ENCODE data around the gene PXYLP1.

PXYLP1 gene

GRCh38 chr3:141275511-141275910 is 43.9 kb downstream of the PXYLP1 start:
- no peak overlapping the region for H3K4me2 ChIP-seq (ENCODE audit: low read depth, low read length, poor library complexity, severe bottlenecking)
- H2AFZ ChIP-seq (ENCODE audit: low read length): no peak overlapping the region
- H3K4me1 ChIP-seq (ENCODE audit: insufficient read depth, low read length, poor library complexity, severe bottlenecking): peaks cover 27% of the 10 kb centered on the region
- H4K20me1 ChIP-seq (ENCODE audit: insufficient read depth, low read length, poor library complexity, severe bottlenecking): no peaks in the 10 kb centered on the region
- no peaks in the 10 kb centered on the region for H3K9me3 ChIP-seq (ENCODE audit: insufficient read depth, low read depth, low read length)
- no peak overlapping the region for H3K4me3 ChIP-seq (ENCODE audit: low read length, poor library complexity, severe bottlenecking)
- peaks cover 25% of the 10 kb centered on the region; the same call in 1 of the 2 replicates for H3K36me3 ChIP-seq (ENCODE audit: insufficient read depth, low read length)
- TF ChIP-seq CTCF (conservative IDR thresholded peaks at IDR 0.05; ENCODE audit: low read length): no peak
- TF ChIP-seq EZH2phosphoT487 (IDR thresholded peaks at IDR 0.05; ENCODE audit: borderline replicate concordance): no peak
- H3F3A ChIP-seq (ENCODE audit: low read depth): no peaks in the 10 kb centered on the region
- H3K27me3 ChIP-seq (ENCODE audit: insufficient read depth, low read length, poor library complexity, severe bottlenecking): no peaks in the 10 kb centered on the region
- H3K79me2 ChIP-seq (ENCODE audit: insufficient read depth, low read length): no peaks in the 10 kb centered on the region
- no peak overlapping the region for H3K9ac ChIP-seq (ENCODE audit: low read depth, low read length, poor library complexity, severe bottlenecking)
- no peaks in the 10 kb centered on the region for H3K9me2 ChIP-seq (replicated peaks; ENCODE audit: low read depth, low read length)

- H3K9me2 ChIP-seq (replicated peaks; ENCODE audit: low read depth, low read length): no peaks in the 10 kb centered on the region
- no peaks in the 10 kb centered on the region for H3K79me2 ChIP-seq (ENCODE audit: insufficient read depth, low read length)
- H3K9me3 ChIP-seq (ENCODE audit: insufficient read depth, low read depth, low read length): no peaks in the 10 kb centered on the region
- H3K36me3 ChIP-seq (ENCODE audit: insufficient read depth, low read length): peaks cover 29% of the 10 kb centered on the region; the same call in 1 of the 2 replicates
- H3F3A ChIP-seq (ENCODE audit: low read depth): no peaks in the 10 kb centered on the region
- H4K20me1 ChIP-seq (ENCODE audit: insufficient read depth, low read length, poor library complexity, severe bottlenecking): no peaks in the 10 kb centered on the region
- H3K27me3 ChIP-seq (ENCODE audit: insufficient read depth, low read length, poor library complexity, severe bottlenecking): no peaks in the 10 kb centered on the region
- H2AFZ ChIP-seq (ENCODE audit: low read length): no peak overlapping the region
- no peak overlapping the region for H3K9ac ChIP-seq (ENCODE audit: low read depth, low read length, poor library complexity, severe bottlenecking)
- no peak overlapping the region for H3K4me2 ChIP-seq (ENCODE audit: low read depth, low read length, poor library complexity, severe bottlenecking)
- no peak overlapping the region for H3K4me3 ChIP-seq (ENCODE audit: low read length, poor library complexity, severe bottlenecking)
- peaks cover 27% of the 10 kb centered on the region for H3K4me1 ChIP-seq (ENCODE audit: insufficient read depth, low read length, poor library complexity, severe bottlenecking)
- TF ChIP-seq CTCF (conservative IDR thresholded peaks at IDR 0.05; ENCODE audit: low read length) (no peak), EZH2phosphoT487 (IDR thresholded peaks at IDR 0.05; ENCODE audit: borderline replicate concordance) (no peak)
Measured at GRCh38 chr3:141275973-141276372, 44.3 kb downstream of the PXYLP1 start.

- H3K36me3 ChIP-seq (ENCODE audit: insufficient read depth, low read length): peaks cover 34% of the 10 kb centered on the region; the same call in 1 of the 2 replicates
- no peaks in the 10 kb centered on the region for H3K9me3 ChIP-seq (ENCODE audit: insufficient read depth, low read depth, low read length)
- H3K4me1 ChIP-seq (ENCODE audit: insufficient read depth, low read length, poor library complexity, severe bottlenecking): peaks cover 27% of the 10 kb centered on the region
- no peaks in the 10 kb centered on the region for H4K20me1 ChIP-seq (ENCODE audit: insufficient read depth, low read length, poor library complexity, severe bottlenecking)
- TF ChIP-seq CTCF (conservative IDR thresholded peaks at IDR 0.05; ENCODE audit: low read length): no peak
- no peak for TF ChIP-seq EZH2phosphoT487 (IDR thresholded peaks at IDR 0.05; ENCODE audit: borderline replicate concordance)
- H3K4me3 ChIP-seq (ENCODE audit: low read length, poor library complexity, severe bottlenecking): no peak overlapping the region
- H3K4me2 ChIP-seq (ENCODE audit: low read depth, low read length, poor library complexity, severe bottlenecking): no peak overlapping the region
- H3K9ac ChIP-seq (ENCODE audit: low read depth, low read length, poor library complexity, severe bottlenecking): no peak overlapping the region
- no peaks in the 10 kb centered on the region for H3K27me3 ChIP-seq (ENCODE audit: insufficient read depth, low read length, poor library complexity, severe bottlenecking)
- no peaks in the 10 kb centered on the region for H3K9me2 ChIP-seq (replicated peaks; ENCODE audit: low read depth, low read length)
- H2AFZ ChIP-seq (ENCODE audit: low read length): no peak overlapping the region
- H3F3A ChIP-seq (ENCODE audit: low read depth): no peaks in the 10 kb centered on the region
- H3K79me2 ChIP-seq (ENCODE audit: insufficient read depth, low read length): no peaks in the 10 kb centered on the region
Measured at GRCh38 chr3:141276398-141276797, 44.8 kb downstream of the PXYLP1 start.

Measured in Loucy (cell line).